GM04504 (cell line): ENCODE data around the gene CCZ1B.
"Not testable (repeated sequence)": the region's sequence is repeated elsewhere in the genome, so short reads cannot be mapped to it uniquely, and the experiment has no call there.

ENCODE experiments used
- DNase-seq: peaks from one replicate; pipeline ENCODE4 v3.0.0-alpha.2; 2012; ENCODE audit warnings: low read depth

CCZ1B gene

DNA sequence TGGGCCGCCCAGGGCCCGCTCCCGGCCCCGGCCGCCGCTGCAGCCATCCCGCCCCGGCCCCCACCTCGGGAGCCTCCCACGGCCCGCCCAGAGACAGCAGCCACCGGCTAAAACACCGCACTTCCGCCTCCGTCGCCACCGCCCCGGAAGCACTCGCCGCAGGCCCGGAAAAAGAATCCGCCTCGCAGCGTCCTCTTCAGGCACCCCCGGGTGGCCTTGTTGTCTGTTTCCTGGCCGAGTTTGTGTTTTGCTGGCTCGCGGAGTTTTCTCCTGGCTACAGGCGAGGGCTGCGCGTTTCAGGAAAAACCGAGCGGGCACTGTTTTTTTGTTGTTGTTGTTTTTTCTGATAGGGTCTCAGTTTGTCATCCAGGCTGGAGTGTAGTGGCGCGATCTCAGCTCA is at the start of gene CCZ1B:
CCZ1B (minus strand) TSS at position 125 of the 400 bp plus-strand sequence; CDS start at position 47, 78 bp downstream.
- DNase-seq: peak; percentile 25

DNA sequence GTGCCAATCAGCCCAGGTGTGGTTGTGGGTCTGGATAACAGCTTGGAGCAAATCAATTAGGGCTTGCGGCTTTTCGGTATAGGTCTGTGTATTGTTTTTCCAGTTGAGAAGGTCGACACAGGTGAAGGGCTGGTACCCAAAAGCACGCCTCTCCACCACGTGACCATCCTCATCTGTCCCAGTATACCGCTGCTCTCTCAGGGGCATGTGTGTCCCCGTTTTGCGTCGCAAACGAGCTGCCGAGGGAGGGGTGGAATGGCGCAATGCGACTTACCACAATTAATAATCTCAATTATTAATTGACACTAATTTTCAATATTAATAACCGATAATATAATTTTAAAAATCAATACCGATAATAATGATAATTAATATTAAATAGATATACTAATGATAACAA is 48.9 kb upstream of the CCZ1B start:
- not testable (repeated sequence) for DNase-seq

DNA sequence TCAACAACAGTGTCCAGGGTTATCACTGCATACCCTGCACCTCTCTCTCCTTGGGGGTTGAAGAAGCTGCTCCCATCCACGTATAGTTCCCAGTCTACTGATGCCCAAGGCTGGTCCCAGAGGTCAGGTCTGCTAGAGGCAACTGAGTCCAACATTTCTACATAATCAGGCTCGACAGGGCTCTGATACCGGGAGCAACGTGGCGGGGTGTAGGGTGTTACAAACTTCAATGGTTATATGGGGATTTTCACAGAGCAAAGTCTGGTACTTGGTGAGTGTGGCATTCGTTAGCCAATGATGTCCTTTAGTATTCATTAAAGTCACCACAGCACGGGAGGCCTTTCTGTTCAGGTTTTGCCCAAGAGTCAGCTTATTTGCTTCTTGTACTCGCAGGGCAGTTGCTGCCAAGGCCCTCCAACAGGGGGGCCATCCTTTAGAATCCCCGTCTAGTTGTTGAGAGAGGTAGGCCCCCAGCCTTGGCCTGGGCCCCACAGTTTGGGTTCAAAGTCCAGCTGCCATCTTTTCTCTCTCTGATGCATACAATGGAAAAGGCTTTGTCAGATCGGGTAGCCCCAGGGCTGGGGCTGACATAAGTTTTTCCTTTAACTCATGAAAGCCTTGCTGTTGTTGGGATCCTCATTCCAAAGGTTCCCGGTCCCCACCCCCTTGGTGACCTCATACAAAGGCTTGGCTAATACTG is 46.3 kb upstream of the CCZ1B start:
- DNase-seq: not testable (repeated sequence)

DNA sequence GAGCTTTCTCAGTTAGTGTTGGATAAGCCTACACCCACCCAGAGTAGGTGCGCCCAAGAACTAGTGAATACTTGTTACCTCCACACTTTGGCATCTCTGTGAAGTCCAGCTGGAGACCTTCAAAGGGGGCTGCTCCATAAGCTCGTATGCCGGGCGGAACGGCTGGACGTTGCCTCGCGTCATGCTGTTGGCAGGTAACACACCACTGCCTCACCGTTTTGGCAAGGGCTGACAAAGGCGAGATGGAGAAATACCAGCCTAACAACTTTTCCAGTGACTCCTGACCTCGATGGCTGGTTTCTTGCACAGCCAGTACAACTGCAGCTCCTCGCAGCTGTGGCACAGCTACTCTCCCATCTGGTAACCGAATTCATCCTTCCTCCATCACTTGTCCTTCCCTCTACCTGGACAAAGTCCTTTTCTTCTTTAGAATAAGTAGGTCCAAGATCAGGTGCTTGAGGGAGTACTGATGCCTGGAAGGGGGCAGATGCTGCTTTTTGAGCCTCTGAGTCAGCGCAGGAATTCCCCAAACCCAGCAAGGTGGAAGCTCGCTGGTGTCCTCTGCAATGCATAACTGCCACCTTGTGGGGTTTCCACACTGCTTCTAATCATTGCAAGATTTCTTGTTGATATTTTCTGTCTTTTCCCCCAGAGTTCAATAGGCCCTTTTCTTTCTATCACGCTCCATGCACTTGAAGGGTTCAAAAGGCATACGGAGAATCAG is 45.5 kb upstream of the CCZ1B start:
- DNase-seq: not testable (repeated sequence)

DNA sequence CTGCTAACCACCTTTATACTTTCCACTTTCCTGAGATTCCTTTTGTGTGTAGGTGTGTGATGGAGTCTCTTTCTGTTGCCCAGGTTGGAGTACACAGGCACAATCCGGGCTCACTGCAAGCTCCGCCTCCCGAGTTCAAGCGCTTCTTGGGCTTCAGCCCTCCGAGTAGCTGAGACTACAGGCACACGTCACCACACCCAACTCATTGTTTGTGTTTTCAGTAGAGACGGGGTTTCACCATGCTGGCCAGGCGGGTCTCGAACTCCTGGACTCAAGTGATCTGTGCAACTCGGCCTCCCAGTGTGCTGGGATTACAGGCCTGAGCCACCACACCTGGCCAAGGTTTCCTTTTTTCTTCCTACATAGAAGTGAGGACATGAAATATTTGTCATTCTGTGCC is 38.7 kb upstream of the CCZ1B start:
- DNase-seq: not testable (repeated sequence)

DNA sequence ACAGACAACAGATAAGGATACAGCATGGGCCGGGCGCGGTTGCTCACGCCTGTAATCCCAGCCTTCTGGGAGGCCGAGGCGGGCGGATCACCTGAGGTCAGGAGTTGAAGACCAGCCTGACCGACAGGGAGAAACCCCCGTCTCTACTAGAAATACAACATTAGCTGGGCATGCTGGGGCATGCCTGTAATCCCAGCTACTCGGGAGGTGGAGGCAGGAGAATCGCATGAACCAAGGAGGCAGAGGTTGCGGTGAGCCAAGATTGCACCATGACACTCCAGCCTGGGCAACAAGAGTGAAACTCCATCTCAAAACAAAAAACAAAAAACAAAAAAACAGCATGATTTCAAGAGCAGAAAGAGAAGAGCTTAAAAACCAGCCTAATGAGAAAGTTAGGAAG is 38.1 kb upstream of the CCZ1B start:
- DNase-seq: not testable (repeated sequence)

DNA sequence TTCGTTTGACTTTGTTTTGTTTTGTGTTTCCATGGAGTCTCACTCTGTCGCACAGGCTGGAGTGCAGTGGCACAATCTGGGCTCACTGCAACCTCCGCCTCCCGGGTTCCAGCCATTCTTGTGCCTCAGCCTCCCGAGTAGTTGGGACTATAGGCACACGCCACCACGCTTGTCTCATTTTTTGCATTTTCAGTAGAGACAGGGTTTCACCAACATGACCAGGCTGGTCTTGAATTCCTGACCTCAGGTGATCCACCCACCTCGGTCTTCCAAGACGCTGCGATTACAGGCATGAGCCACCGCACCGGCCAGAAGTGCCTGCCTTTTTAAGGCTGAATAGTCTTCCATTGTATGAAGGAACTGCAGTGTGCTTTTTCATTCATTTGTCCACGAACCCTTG is 36.8 kb upstream of the CCZ1B start:
- DNase-seq: not testable (repeated sequence)

DNA sequence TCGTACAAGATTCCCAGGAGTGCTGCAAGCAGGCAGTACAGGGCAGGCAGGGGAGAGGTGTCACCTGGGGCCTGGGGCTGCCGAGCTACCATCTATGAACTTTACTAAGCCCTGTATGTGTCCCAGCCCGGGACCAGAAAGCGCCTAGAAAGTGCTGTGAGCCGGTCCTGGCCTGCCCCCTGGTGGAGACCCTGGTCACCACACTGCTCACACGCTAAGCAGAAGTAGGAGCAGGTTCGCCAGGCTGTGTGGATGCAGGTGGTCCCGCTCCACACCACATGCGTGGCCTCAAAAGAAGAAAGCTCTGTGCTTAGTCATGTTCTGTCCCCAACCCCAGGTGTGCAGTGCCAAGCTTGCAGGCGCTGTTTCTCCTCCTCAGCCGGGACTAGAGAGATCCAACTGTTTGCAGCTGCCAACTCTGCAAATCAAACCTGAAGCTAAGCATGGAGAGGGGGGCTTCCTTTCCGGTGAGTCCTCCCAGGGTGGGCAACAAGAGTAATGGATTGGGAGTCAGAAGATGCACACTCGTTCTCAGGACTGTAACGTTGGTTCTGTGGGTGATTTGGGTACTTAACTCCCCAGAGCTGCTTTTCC is 31.7 kb upstream of the CCZ1B start:
- not testable (repeated sequence) for DNase-seq

DNA sequence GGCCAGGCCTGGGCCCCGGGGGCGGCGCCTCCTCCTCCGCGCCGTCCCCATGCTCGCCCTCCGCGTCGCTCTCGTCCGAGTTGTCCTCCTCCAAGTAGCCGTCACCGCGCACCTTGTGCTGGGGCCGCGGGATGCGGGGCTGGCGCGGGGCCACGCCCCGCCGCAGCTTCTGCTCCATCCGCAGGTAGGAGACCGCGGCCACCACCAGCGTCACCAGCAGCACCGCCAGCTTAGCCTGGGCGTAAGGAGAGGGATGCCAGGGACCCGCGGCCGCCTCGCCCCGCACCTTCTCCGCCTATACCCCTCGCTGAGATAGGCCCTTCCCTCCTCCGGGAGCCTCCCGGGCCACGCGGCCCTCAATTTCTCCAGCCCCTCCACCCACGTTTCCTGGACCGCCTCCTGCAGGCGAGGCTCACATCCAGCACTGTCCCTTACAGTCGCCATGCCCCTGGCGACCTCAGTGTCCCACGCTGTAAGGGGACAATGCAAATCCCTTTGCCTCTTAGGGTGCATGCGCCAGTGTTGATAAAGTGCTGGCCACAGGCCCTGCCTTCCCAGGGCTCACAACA is 29.6 kb upstream of the CCZ1B start:
- not testable (repeated sequence) for DNase-seq

DNA sequence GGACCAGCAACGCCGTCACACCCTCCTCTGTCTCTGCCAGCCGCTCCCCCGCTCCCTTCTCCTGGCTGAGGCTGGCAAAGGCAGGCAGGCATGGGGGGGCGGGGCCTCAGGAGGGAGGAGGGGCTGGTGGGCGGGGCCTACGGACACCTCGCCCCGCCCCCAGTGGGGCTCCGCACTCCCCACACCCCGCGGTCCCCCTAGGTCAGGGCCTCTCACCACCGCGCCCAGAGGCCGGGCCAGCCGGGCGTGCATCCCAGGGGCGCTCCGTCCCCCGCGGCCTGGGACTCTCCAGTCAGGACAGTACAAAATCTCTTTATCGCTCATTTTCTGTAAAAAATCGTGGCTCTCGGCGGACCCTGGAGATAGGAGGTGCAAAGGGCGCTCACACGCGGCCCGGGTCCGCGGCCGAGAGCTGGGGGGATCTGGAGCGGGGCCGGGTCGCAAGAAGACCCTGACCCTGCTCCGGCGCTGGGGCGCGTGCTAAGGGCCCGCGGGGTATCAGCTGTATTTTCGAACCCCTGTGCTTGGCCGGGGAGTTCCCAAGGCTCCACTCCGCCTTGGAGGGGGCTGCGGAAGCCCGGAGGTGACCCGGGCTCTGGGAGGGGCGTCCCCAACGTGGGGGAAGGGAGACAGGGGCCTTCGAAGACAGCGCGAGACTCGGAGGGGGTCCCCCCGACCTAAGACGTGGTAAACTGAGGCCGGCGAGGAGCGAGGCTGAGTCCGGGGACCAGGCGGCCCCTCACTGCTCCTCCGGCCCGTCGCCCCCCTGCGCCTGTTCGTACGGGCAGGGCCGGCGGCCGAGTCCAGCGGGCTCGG is 28.9 kb upstream of the CCZ1B start:
- DNase-seq: not testable (repeated sequence)

DNA sequence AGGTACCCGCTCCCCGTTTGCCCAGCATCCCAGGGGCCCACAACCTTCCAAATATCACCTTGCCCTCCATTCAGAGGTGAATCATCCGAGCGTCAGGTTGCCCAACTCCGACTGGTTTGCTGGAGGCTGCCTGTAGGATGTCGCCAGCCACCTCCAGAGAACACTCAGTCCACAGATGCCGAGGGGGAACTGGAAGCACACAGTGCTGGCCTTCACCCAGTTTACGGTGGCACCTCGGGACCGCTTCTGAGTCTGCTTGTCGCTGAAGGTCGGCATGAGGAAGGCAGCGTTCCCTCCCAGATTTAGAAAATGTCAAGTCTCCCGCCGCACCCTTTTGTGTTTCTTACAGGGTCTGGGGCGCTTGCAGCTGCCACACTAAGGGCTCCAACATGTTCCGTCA is 27.6 kb upstream of the CCZ1B start:
- DNase-seq: not testable (repeated sequence)

DNA sequence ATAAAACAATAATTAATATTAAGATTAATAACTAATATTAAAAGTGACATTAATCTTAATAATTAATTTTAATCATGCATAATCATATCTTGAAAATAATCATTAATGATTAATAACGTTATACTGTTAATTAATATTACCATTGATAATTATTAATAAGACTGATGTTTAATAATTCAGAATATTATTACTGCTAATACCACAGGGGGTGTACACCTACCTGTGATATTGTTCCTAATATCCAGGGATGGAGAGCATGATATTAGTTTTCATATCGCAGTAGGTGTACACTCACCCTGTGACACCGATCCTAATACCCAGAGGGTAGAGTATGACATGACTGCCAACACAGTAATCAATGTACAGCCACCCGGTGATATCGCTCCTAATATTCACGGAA is 23.1 kb upstream of the CCZ1B start:
- not testable (repeated sequence) for DNase-seq

DNA sequence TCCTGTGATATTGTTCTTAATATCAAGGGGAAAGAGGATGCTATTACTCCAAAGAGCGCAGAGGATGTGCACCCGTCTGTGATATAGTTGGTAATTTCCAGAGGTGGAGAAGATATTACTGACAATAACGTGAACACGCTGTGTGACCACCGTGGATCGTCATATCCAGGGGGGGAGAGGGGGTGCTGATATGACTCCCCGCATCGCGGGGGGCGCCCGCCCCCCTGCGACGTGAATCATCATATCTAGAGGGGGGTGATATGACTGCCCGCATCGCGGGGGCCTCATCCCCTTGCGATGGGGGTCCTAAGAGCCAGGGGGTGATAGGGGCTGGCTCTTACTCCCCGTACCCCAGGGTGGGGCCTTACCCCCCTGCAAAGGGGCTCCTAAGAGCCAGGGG is 21.7 kb upstream of the CCZ1B start:
- not testable (repeated sequence) for DNase-seq

DNA sequence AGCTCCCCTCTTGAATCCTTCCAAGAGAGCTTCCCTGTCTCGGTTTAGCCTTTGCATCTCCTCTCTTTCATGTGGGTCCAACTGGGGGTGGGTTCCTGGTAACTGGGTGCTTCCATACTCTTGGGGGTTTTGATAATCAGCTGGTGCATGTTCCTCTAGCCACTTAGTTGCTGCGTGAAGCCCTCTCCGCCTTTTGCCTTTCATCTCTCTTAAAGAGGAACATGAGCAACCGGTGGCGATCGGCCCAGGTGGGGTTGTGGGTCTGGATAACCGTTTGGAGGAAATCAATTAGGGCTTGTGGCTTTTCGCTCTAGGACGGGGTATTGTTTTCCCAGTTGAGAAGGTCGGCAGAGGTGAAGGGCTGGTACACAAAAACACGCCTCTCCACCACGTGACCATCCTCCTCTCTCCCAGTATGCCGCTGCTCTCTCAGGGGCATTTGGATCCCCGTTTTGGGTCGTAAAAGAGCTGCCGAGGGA is 19.9 kb upstream of the CCZ1B start:
- DNase-seq: not testable (repeated sequence)

DNA sequence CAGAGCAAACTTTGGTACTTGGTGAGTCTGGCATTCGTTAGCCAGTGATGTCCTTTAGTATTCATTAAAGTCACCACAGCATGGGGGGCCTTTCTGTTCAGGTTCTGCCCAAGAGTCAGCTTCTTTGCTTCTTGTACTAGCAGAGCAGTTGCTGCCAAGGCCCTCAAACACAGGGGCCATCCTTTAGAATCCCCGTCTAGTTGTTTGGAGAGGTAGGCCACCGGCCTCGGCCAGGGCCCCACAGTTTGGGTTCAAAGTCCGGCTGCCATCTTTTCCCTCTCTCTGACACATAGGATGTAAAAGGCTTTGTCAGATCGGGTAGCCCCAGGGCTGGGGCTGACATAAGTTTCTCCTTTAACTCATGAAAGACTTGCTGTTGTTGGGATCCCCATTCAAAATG is 17.6 kb upstream of the CCZ1B start:
- not testable (repeated sequence) for DNase-seq

DNA sequence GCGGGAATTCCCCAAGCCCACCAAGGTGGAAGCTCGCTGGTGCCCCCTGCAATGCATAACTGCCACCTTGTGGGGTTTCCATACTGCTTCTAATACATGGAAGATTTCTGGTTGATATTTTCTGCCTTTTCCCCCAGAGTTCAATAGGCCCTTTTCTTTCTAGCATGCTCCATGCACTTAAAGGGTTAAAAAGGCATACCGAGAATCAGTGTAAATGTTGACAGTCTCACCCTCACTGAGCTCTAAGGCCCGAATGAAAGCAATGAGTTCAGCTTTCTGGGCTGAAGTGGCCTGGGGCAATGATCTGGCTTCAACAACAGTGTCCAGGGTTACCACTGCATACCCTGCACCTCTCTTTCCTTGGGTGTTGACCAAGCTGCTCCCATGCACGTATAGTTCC is 17.0 kb upstream of the CCZ1B start:
- DNase-seq: not testable (repeated sequence)

DNA sequence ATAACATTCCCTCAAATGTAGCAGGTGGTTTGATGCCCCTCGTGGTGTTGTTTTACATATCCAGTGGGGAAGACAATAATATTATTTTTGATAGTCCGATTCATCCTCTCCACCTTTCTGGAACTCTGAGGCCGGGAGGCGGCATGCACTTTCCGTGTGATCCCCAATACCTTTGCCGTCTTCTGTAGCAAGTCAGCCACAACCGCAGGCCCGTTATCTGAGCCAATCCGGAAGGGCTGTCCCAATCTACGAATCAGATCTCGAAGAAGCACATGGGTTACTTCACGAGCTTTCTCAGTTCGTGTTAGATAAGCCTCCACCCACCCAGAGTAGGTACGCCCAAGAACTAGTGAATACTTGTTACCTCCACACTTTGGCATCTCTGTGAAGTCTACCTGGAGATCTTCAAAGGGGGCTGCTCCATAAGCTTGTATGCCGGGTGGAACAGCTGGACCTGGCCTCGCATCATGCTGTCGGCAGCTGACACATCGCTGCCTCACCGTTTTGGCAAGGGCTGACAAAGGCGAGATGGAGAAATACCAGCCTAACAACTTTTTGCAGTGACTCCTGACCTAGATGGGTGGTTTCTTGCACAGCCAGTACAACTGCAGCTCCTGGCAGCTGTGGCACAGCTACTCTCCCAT is 16.3 kb upstream of the CCZ1B start:
- not testable (repeated sequence) for DNase-seq

DNA sequence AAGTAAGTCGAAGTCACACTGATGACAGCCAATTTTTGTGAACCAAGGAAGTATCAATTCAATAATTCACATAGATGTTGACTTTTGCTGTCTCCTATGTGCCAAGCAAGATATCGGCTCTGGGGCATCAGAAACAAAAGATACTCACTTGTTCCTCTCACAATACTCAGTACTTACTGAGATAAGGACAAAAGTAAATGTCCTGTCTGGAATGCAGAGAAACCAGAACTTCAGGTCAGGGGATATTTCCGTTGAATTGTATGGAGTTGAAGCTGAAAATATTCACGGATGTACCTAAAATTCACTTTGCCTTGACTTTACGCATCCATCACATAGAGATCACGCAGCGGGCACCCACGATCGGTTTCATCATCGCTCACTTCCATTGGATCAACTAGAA is 11.0 kb upstream of the CCZ1B start:
- DNase-seq: not testable (repeated sequence)

DNA sequence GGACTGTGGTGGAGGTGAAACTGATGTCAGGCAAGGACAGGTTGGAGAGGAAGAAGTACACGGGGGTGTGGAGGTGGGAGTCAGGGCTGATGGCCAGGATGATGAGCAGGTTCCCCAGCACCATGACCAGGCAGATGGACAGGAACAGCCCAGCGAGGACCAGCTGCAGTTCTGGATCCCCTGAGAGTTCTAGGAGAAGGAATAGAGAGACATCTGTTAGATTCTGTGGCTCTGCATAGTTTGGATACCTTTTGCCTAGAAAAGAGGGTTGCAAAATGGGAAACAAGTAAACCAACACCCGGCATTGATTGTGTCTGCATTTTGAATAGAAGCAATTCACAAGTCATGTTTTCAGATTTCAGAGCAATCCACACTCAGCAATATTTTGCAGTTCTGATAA is 9.4 kb upstream of the CCZ1B start:
- not testable (repeated sequence) for DNase-seq

DNA sequence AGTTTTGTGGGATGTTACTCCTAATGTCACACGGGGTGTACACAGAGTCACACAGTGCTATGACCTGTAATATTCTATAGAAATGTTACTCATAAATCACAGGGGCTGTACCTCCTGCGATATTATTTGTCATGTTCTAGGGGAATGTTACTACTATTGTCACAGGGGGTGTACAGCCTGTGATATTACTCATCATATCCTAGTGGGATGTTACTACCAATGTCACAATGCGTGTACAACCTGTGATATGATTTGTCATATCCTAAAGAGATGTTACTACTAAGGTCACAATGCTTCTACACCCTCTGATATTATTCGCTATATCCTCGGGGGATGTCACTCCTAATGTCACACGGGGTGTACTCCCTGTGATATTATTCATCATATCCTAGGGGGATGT is 7.6 kb upstream of the CCZ1B start:
- DNase-seq: no peak
